IMR-90 (cell line): ENCODE measurements around the gene LNP1. TPM values are rescaled to one million over a fixed set of nuclear protein-coding genes. Genes with fewer than 3 reads are reported as not detected.

Experiments
- ATAC-seq: fragments of 200-7000 bp; cut with Tn5 transposase; 2 replicates; pipeline ENCODE4 v1.9.1; 2020; ENCODE audit warnings: low read depth, mild to moderate bottlenecking, moderate library complexity
- BruUV-seq: library from RNA; stranded (reverse); fragments of 400-500 nt; replicated peaks from 2 replicates; lab custom pipeline; 2021; lab: Mats Ljungman, UMichigan
- CTCF ChIA-PET: fragments of 300-600 bp; formaldehyde crosslinking; extraction: SDS; loops from one replicate; lab custom pipeline; 2021; ENCODE audit warnings: antibody characterized with exemption; lab: Yijun Ruan, JAX
- POLR2A ChIA-PET: fragments of 300-600 bp; sonication (Branson Sonifier 250); formaldehyde crosslinking; loops from one replicate; lab custom pipeline; 2022; ENCODE audit warnings: antibody characterized with exemption; ENCODE audit not compliant: unreplicated experiment; lab: Charles Lee
- DNase-seq: peaks from one replicate; pipeline ENCODE4 v3.0.0; 2013
- H2AFZ ChIP-seq: replicated peaks from 2 replicates; pipeline ENCODE3; 2013; ENCODE audit warnings: low read length, mild to moderate bottlenecking; ENCODE audit not compliant: poor library complexity
- H2AK5ac ChIP-seq: 2 replicates; pipeline ENCODE4 v1.6.1; 2013; ENCODE audit warnings: low read depth, low read length, inconsistent platforms
- H2AK9ac ChIP-seq: replicated peaks from 2 replicates; pipeline ENCODE3; 2013; ENCODE audit warnings: mild to moderate bottlenecking, low read depth, low read length, moderate library complexity; ENCODE audit not compliant: poor library complexity
- H2BK120ac ChIP-seq: 2 replicates; pipeline ENCODE4 v1.6.1; 2013; ENCODE audit warnings: low read depth, low read length, inconsistent platforms
- H2BK15ac ChIP-seq: 3 replicates; pipeline ENCODE4 v1.6.1; 2013; ENCODE audit warnings: low read depth, low read length, inconsistent platforms
- H2BK20ac ChIP-seq: 2 replicates; pipeline ENCODE4 v1.6.1; 2013; ENCODE audit warnings: low read depth, mild to moderate bottlenecking, inconsistent platforms, low read length, moderate library complexity
- H2BK5ac ChIP-seq: 2 replicates; pipeline ENCODE4 v1.6.1; 2013; ENCODE audit warnings: mild to moderate bottlenecking, low read depth, low read length, inconsistent platforms; ENCODE audit not compliant: poor library complexity, severe bottlenecking
- H3K14ac ChIP-seq: replicated peaks from 2 replicates; pipeline ENCODE4 v1.6.1; 2013; ENCODE audit warnings: low read depth, low read length, inconsistent platforms
- H3K18ac ChIP-seq: 2 replicates; pipeline ENCODE4 v1.6.1; 2013; ENCODE audit warnings: low read depth, low read length, control low read depth
- H3K23ac ChIP-seq: 2 replicates; pipeline ENCODE4 v1.6.1; 2013; ENCODE audit warnings: low read depth, low read length, inconsistent platforms
- H3K27ac ChIP-seq: 2 replicates; pipeline ENCODE4 v1.5.1; 2013; ENCODE audit warnings: mild to moderate bottlenecking, control low read depth, low read length; ENCODE audit not compliant: insufficient read depth
- H3K27me3 ChIP-seq: 2 replicates; pipeline ENCODE4 v1.6.1; 2013; ENCODE audit warnings: low read length; ENCODE audit not compliant: control insufficient read depth, insufficient read depth
- H3K36me3 ChIP-seq: 2 replicates; pipeline ENCODE4 v1.6.1; 2013; ENCODE audit warnings: low read length, mixed read lengths; ENCODE audit not compliant: control insufficient read depth, insufficient read depth
- H3K4ac ChIP-seq: 2 replicates; pipeline ENCODE4 v1.6.1; 2013; ENCODE audit warnings: low read depth, low read length, inconsistent platforms
- H3K4me1 ChIP-seq: 2 replicates; pipeline ENCODE4 v1.6.1; 2013; ENCODE audit warnings: low read length, mixed read lengths; ENCODE audit not compliant: control insufficient read depth, insufficient read depth
- H3K4me2 ChIP-seq: 2 replicates; pipeline ENCODE4 v1.6.1; 2013; ENCODE audit warnings: low read depth, mild to moderate bottlenecking, control low read depth, low read length, moderate library complexity
- H3K4me3 ChIP-seq: 2 replicates; pipeline ENCODE4 v1.5.1; 2013; ENCODE audit warnings: low read depth, mild to moderate bottlenecking, control low read depth, low read length, moderate library complexity; ENCODE audit not compliant: insufficient read depth
- H3K56ac ChIP-seq: 2 replicates; pipeline ENCODE4 v1.6.1; 2013; ENCODE audit warnings: low read length, inconsistent platforms; ENCODE audit not compliant: insufficient read depth; ENCODE audit errors: extremely low read depth
- H3K79me1 ChIP-seq, 2 experiments: 2 replicates each; pipeline ENCODE4 v1.6.1; 2013; ENCODE audit warnings: low read length in 2 of 2, inconsistent platforms in 1 of 2, low read depth in 1 of 2
- H3K9ac ChIP-seq: 2 replicates; pipeline ENCODE4 v1.6.1; 2013; ENCODE audit warnings: low read depth, low read length, control low read depth
- H3K9me1 ChIP-seq: 2 replicates; pipeline ENCODE4 v1.6.1; 2013; ENCODE audit warnings: low read length, inconsistent platforms; ENCODE audit not compliant: insufficient read depth
- H3K9me3 ChIP-seq: 2 replicates; pipeline ENCODE4 v1.6.1; 2013; ENCODE audit warnings: low read length; ENCODE audit not compliant: control insufficient read depth, insufficient read depth
- H4K20me1 ChIP-seq: 2 replicates; pipeline ENCODE4 v1.6.1; 2013; ENCODE audit warnings: low read length, inconsistent platforms; ENCODE audit not compliant: insufficient read depth
- H4K5ac ChIP-seq: 2 replicates; pipeline ENCODE4 v1.6.1; 2013; ENCODE audit warnings: mild to moderate bottlenecking, low read depth, low read length, control low read depth
- H4K8ac ChIP-seq, 2 experiments: 2 replicates each; pipeline ENCODE4 v1.6.1; 2013; ENCODE audit warnings: low read depth in 2 of 2, low read length in 2 of 2, control low read depth in 1 of 2, inconsistent platforms in 1 of 2
- H4K91ac ChIP-seq: 2 replicates; pipeline ENCODE4 v1.6.1; 2013; ENCODE audit warnings: low read depth, low read length, inconsistent platforms; ENCODE audit not compliant: insufficient read depth
- BHLHE40 ChIP-seq: fragments of 150-350 bp; IDR thresholded peaks from 2 replicates; pipeline ENCODE4 v1.6.1; 2016; ENCODE audit warnings: mild to moderate bottlenecking, low read depth, low read length
- CEBPB ChIP-seq: IDR thresholded peaks from 2 replicates; pipeline ENCODE4 v1.6.1; 2012; ENCODE audit warnings: low read depth, low read length, improper control_type of control experiment
- CHD1 ChIP-seq: IDR thresholded peaks from 2 replicates; pipeline ENCODE4 v1.6.1; 2012; ENCODE audit warnings: low read depth, low read length, improper control_type of control experiment
- CTCF ChIP-seq: conservative IDR thresholded peaks from 2 replicates; pipeline ENCODE4 v1.5.1; 2012; ENCODE audit warnings: mild to moderate bottlenecking, low read depth, low read length, improper control_type of control experiment
- ELK1 ChIP-seq: fragments of 150-350 bp; IDR thresholded peaks from 2 replicates; pipeline ENCODE4 v1.6.1; 2016; ENCODE audit warnings: low read depth, mild to moderate bottlenecking, low read length, moderate library complexity, borderline replicate concordance
- FOS ChIP-seq: fragments of 150-350 bp; IDR thresholded peaks from 2 replicates; pipeline ENCODE4 v1.6.1; 2016; ENCODE audit warnings: low read depth, low read length
- MAFK ChIP-seq: IDR thresholded peaks from 2 replicates; pipeline ENCODE4 v1.6.1; 2012; ENCODE audit warnings: low read depth, low read length, improper control_type of control experiment
- MAZ ChIP-seq: IDR thresholded peaks from 2 replicates; pipeline ENCODE4 v1.6.1; 2012; ENCODE audit warnings: low read depth, mild to moderate bottlenecking, low read length, improper control_type of control experiment, moderate library complexity, borderline replicate concordance
- MXI1 ChIP-seq: IDR thresholded peaks from 2 replicates; pipeline ENCODE4 v1.6.1; 2012; ENCODE audit warnings: low read depth, mild to moderate bottlenecking, low read length, moderate library complexity, borderline replicate concordance
- NFE2L2 ChIP-seq: fragments of 150-350 bp; IDR thresholded peaks from 2 replicates; pipeline ENCODE4 v1.6.1; 2016; ENCODE audit warnings: low read depth, mild to moderate bottlenecking, low read length
- RAD21 ChIP-seq: IDR thresholded peaks from 2 replicates; pipeline ENCODE4 v1.6.1; 2012; ENCODE audit warnings: low read length, improper control_type of control experiment
- RCOR1 ChIP-seq: IDR thresholded peaks from 2 replicates; pipeline ENCODE4 v1.6.1; 2012; ENCODE audit warnings: mild to moderate bottlenecking, low read length, improper control_type of control experiment; ENCODE audit not compliant: insufficient replicate concordance
- RFX5 ChIP-seq: IDR thresholded peaks from 2 replicates; pipeline ENCODE4 v1.8.0; 2012; ENCODE audit warnings: low read depth, mild to moderate bottlenecking, low read length, moderate library complexity
- SMC3 ChIP-seq: fragments of 150-350 bp; IDR thresholded peaks from 2 replicates; pipeline ENCODE4 v1.6.1; 2016; ENCODE audit warnings: low read depth, mild to moderate bottlenecking, antibody characterized with exemption, low read length, moderate library complexity
- USF2 ChIP-seq: fragments of 150-350 bp; IDR thresholded peaks from 2 replicates; pipeline ENCODE4 v1.6.1; 2017; ENCODE audit warnings: mild to moderate bottlenecking, antibody characterized with exemption, low read length, low read depth
- WGBS, 2 experiments: methylation state at CpG; one replicate each; pipeline versions ENCODE4 v1.1.5 to v1.1.7; 2013; ENCODE audit warnings: missing lambda C conversion rate in 2 of 2; ENCODE audit not compliant: insufficient read length in 1 of 2; ENCODE audit errors: extremely low coverage in 2 of 2; 5-methylcytosine and 5-hydroxymethylcytosine counted together
- dilution Hi-C: fragments of 300-500 bp; cut with HindIII; formaldehyde crosslinking; loops from one replicate; pipeline ENCODE4 v1.14.3; 2018; ENCODE audit warnings: low sequenced_read_pairs; ENCODE audit not compliant: unreplicated experiment
- in situ Hi-C: fragments of 300-500 bp; cut with MboI; formaldehyde crosslinking; loops from 3 replicates; pipeline ENCODE4 v1.14.3; 2019; ENCODE audit warnings: low sequenced_read_pairs, inconsistent platforms, mixed read lengths
- intact Hi-C: fragments of 100-400 bp; cut with micrococcal nuclease; formaldehyde crosslinking; loops from 2 replicates; pipeline ENCODE4 v1.10.0; 2022
- polyA plus RNA-seq, 3 experiments: library from polyadenylated mRNA; depleted of rRNA; stranded (reverse); fragments of >200 nt; gene quantifications; 2 replicates each; pipeline ENCODE4 v1.2.3, GENCODE V29; 2012; ENCODE audit warnings: low replicate concordance in 1 of 3
- total RNA-seq: library from RNA; depleted of rRNA; stranded (reverse); fragments of >200 nt; gene quantifications from 2 replicates; pipeline ENCODE4 v1.2.3, GENCODE V29; 2012

The LNP1 gene
- total and polyA plus RNA-seq, 2 of the 4 experiments (the other 2 are of a cell fraction) = 2.2 to 2.4 TPM

GRCh38 chr3:100440895-100441294, 39.6 kb downstream of the LNP1 start:
- Histone ChIP-seq H4K8ac (no peak overlapping the region), H3K4me1 (no peaks in the 10 kb centered on the region), H3K79me1 (no peaks in the 10 kb centered on the region), H2AK5ac (no peak overlapping the region), H3K4ac (no peak overlapping the region), H3K4me3 (no peak overlapping the region), H2AK9ac (peak overlapping the region; percentile 82), H3K56ac (no peak overlapping the region), H3K9ac (no peak overlapping the region), H3K27me3 (no peaks in the 10 kb centered on the region), H3K36me3 (no peaks in the 10 kb centered on the region), H4K91ac (no peak overlapping the region), H3K27ac (no peak overlapping the region), H4K5ac (no peak overlapping the region), H3K4me2 (no peak overlapping the region), H2BK5ac (no peak overlapping the region), H3K18ac (no peak overlapping the region), H2AFZ (no peak overlapping the region), H4K20me1 (no peaks in the 10 kb centered on the region), H2BK15ac (no peak overlapping the region), H3K23ac (no peak overlapping the region), H2BK20ac (no peak overlapping the region), H3K9me1 (peaks cover 2% of the 10 kb centered on the region; the same call in 1 of the 2 replicates), H3K9me3 (peaks cover 2% of the 10 kb centered on the region; the same call in 1 of the 2 replicates), H3K14ac (no peak overlapping the region), H2BK120ac (no peak overlapping the region)
- no peak for TF ChIP-seq CTCF
- no peak for TF ChIP-seq MAFK
- no peak for TF ChIP-seq FOS
- no peak for TF ChIP-seq RCOR1
- no peak for TF ChIP-seq CEBPB
- no peak for TF ChIP-seq ELK1
- TF ChIP-seq USF2 = no peak
- TF ChIP-seq MAZ = no peak
- no peak for TF ChIP-seq BHLHE40
- no peak for TF ChIP-seq CHD1
- TF ChIP-seq RAD21 = no peak
- no peak for TF ChIP-seq RFX5
- no peak for TF ChIP-seq SMC3
- TF ChIP-seq MXI1 = no peak
- TF ChIP-seq NFE2L2 = no peak
- in situ Hi-C loops = no loop called here
- no peak for ATAC-seq
- dilution Hi-C loops = no loop called here
- ChIA-PET CTCF (no interaction called here), POLR2A (no interaction called here)
- 88% methylated on average over 3 of the region's 3 CpGs; no CpG with 5 or more reads in 1 of the 2 experiments for whole genome bisulfite sequencing, 2 experiments
- intact Hi-C loops = no loop called here
- no TSS peak for BruUV-seq
- no peak for DNase-seq
